NCI-H748 treated with DMSO at 0.1 percent for 48 hours (cell line): ENCODE measurements around the gene CEPT1.

ENCODE experiments used
- DNase-seq: peaks from one replicate; lab custom pipeline; 2025; lab: John Stamatoyannopoulos, UW

The CEPT1 gene

GRCh38 chr1:111192658-111193519 lies 52.9 kb downstream of the CEPT1 start:
- no peak for DNase-seq

GRCh38 chr1:111193712-111194480 lies 53.9 kb downstream of the CEPT1 start:
- DNase-seq: no peak

GRCh38 chr1:111195002-111195684 lies 55.1 kb downstream of the CEPT1 start:
- no peak for DNase-seq

- DNase-seq: no peak
Measured at GRCh38 chr1:111196213-111196612, 56.2 kb downstream of the CEPT1 start.

- no peak for DNase-seq
Measured at GRCh38 chr1:111197598-111198284, 57.7 kb downstream of the CEPT1 start.

GRCh38 chr1:111198836-111199235 lies 58.8 kb downstream of the CEPT1 start:
- no peak for DNase-seq

GRCh38 chr1:111199329-111199728 lies 59.3 kb downstream of the CEPT1 start:
- DNase-seq: no peak

GRCh38 chr1:111199881-111200801 lies 60.1 kb downstream of the CEPT1 start, which contains the start of gene DENND2D:
DENND2D (minus strand) TSS chr1:111200646; CDS start chr1:111200459, 187 bp downstream.
- no peak for DNase-seq

- DNase-seq: no peak
Measured at GRCh38 chr1:111200802-111201161, 60.8 kb downstream of the CEPT1 start.

- DNase-seq: no peak
Measured at GRCh38 chr1:111201275-111202090, 61.5 kb downstream of the CEPT1 start.

GRCh38 chr1:111202366-111202706 lies 62.3 kb downstream of the CEPT1 start:
- DNase-seq: no peak

GRCh38 chr1:111202707-111203623 lies 62.9 kb downstream of the CEPT1 start:
- no peak for DNase-seq

- no peak for DNase-seq
Measured at GRCh38 chr1:111203681-111204200, 63.7 kb downstream of the CEPT1 start.

GRCh38 chr1:111204201-111204982 lies 64.4 kb downstream of the CEPT1 start:
- DNase-seq: no peak

- no peak for DNase-seq
Measured at GRCh38 chr1:111204983-111205713, 65.1 kb downstream of the CEPT1 start.

- DNase-seq: no peak
Measured at GRCh38 chr1:111205714-111206050, 65.7 kb downstream of the CEPT1 start.

- DNase-seq: no peak
Measured at GRCh38 chr1:111208921-111209320, 68.9 kb downstream of the CEPT1 start.
